A549 (cell line): ENCODE measurements around the gene RPL7A. TPM values are rescaled to one million over a fixed set of nuclear protein-coding genes. Genes with fewer than 3 reads are reported as not detected.

ENCODE experiments used
- ATAC-seq, 2 experiments: fragments of 200-7000 bp in 1 of 2; fragments of >200 bp in 1 of 2; cut with Nextera tagmentation in 1 of 2; cut with Tn5 transposase in 1 of 2; 3 replicates each; pipeline versions ENCODE4 v1.8.0 to v1.9.1; 2018 to 2020; ENCODE audit warnings: mild to moderate bottlenecking in 1 of 2, moderate library complexity in 1 of 2
- CTCF ChIA-PET: fragments of 300-600 bp; sonication (Branson Sonifier 250); formaldehyde crosslinking; extraction: SDS; loops from one replicate; lab custom pipeline; 2021; ENCODE audit warnings: antibody characterized with exemption, inconsistent platforms; lab: Yijun Ruan, JAX
- POLR2A ChIA-PET: fragments of 350-600 bp; formaldehyde crosslinking; extraction: SDS; loops from one replicate; lab custom pipeline; 2021; ENCODE audit warnings: antibody characterized with exemption, inconsistent platforms; lab: Yijun Ruan, JAX
- DNase-seq, 2 experiments: peaks; one replicate each; pipeline versions ENCODE4 v3.0.0 to v3.0.0-alpha.2; 2011 to 2016; ENCODE audit warnings: low read depth in 1 of 2, low spot score in 1 of 2
- FAIRE-seq: peaks from 2 replicates; lab custom pipeline; 2011; peaks lifted over from hg19 to GRCh38; lab: Jason Lieb, UNC
- H3K27ac ChIP-seq, 2 experiments: fragments of >200 bp; sonication (Bioruptor Twin); formaldehyde crosslinking; 3 replicates each; pipeline ENCODE4 v1.5.1; 2016 to 2017
- H3K4me1 ChIP-seq: fragments of >200 bp; sonication (Bioruptor Twin); formaldehyde crosslinking; 3 replicates; pipeline ENCODE4 v1.6.1; 2016
- H3K4me2 ChIP-seq: fragments of >200 bp; sonication (Bioruptor Twin); formaldehyde crosslinking; 3 replicates; pipeline ENCODE4 v1.6.1; 2016
- H3K4me3 ChIP-seq: fragments of >200 bp; sonication (Bioruptor Twin); formaldehyde crosslinking; 3 replicates; pipeline ENCODE4 v1.5.1; 2016
- H3K9me3 ChIP-seq: fragments of >200 bp; sonication (Bioruptor Twin); formaldehyde crosslinking; 3 replicates; pipeline ENCODE4 v1.6.1; 2016
- CHD2 ChIP-seq: fragments of 150-350 bp; IDR thresholded peaks from 2 replicates; pipeline ENCODE4 v1.6.1; 2014; ENCODE audit warnings: low read length; ENCODE audit not compliant: partially characterized antibody
- CHD4 ChIP-seq: fragments of 200-600 bp; sonication (generic); IDR thresholded peaks from 2 replicates; pipeline ENCODE4 v1.6.1; 2016; ENCODE audit warnings: antibody characterized with exemption, mild to moderate bottlenecking, borderline replicate concordance
- EHMT2 ChIP-seq: fragments of 200-600 bp; sonication (generic); IDR thresholded peaks from 2 replicates; pipeline ENCODE4 v1.6.1; 2016; ENCODE audit warnings: antibody characterized with exemption, low read depth, mild to moderate bottlenecking, moderate library complexity
- FOSL2 ChIP-seq, 2 experiments: fragments of 450-650 bp in 1 of 2; fragments of >200 bp in 1 of 2; sonication (Bioruptor Twin) in 1 of 2; formaldehyde crosslinking; IDR thresholded peaks; 2 replicates each; pipeline versions ENCODE4 v1.5.0 to v1.6.1; 2016 to 2020; ENCODE audit warnings: mild to moderate bottlenecking in 1 of 2, moderate library complexity in 1 of 2
- FOXS1 ChIP-seq: fragments of 250-450 bp; sonication (Bioruptor Pico); IDR thresholded peaks from 2 replicates; pipeline ENCODE4 v1.5.0; 2020; ENCODE audit warnings: mild to moderate bottlenecking, moderate library complexity
- HDAC2 ChIP-seq: fragments of 200-600 bp; sonication (generic); IDR thresholded peaks from 2 replicates; pipeline ENCODE4 v1.6.1; 2016
- HEYL ChIP-seq: fragments of 250-450 bp; sonication (Bioruptor Pico); IDR thresholded peaks from 2 replicates; pipeline ENCODE4 v1.8.0; 2021; ENCODE audit warnings: mild to moderate bottlenecking, moderate library complexity
- HOXB13 ChIP-seq: fragments of 250-450 bp; sonication (Bioruptor Pico); IDR thresholded peaks from 2 replicates; pipeline ENCODE4 v1.5.0; 2020; ENCODE audit warnings: low read depth, mild to moderate bottlenecking, moderate library complexity
- JUN ChIP-seq, 2 experiments: fragments of >200 bp; sonication (Bioruptor Twin); formaldehyde crosslinking; IDR thresholded peaks; 2 replicates in 1 of 2; 3 replicates in 1 of 2; pipeline ENCODE4 v1.6.1; 2016 to 2017
- KDM5A ChIP-seq: fragments of 200-600 bp; sonication (generic); IDR thresholded peaks from 2 replicates; pipeline ENCODE4 v1.6.1; 2016; ENCODE audit warnings: antibody characterized with exemption, mild to moderate bottlenecking
- NFE2L2 ChIP-seq: fragments of 150-350 bp; conservative IDR thresholded peaks from 2 replicates; pipeline ENCODE4 v1.6.1; 2014; ENCODE audit warnings: low read length
- NPAS2 ChIP-seq: fragments of 250-450 bp; sonication (Bioruptor Pico); IDR thresholded peaks from 2 replicates; pipeline ENCODE4 v1.8.0; 2022; ENCODE audit warnings: mild to moderate bottlenecking, moderate library complexity, borderline replicate concordance
- PHF8 ChIP-seq: fragments of 200-600 bp; sonication (generic); IDR thresholded peaks from 2 replicates; pipeline ENCODE4 v1.6.1; 2016; ENCODE audit warnings: low read depth, mild to moderate bottlenecking, antibody characterized with exemption, moderate library complexity, borderline replicate concordance
- RARB ChIP-seq: fragments of 250-450 bp; sonication (Bioruptor Pico); IDR thresholded peaks from 2 replicates; pipeline ENCODE4 v1.8.0; 2021; ENCODE audit warnings: mild to moderate bottlenecking, moderate library complexity
- RFX5 ChIP-seq: fragments of 450-650 bp; IDR thresholded peaks from 2 replicates; pipeline ENCODE4 v1.7.1; 2014; ENCODE audit warnings: antibody characterized with exemption, mild to moderate bottlenecking, moderate library complexity
- SREBF2 ChIP-seq: fragments of 450-650 bp; IDR thresholded peaks from 2 replicates; pipeline ENCODE4 v1.6.1; 2014; ENCODE audit warnings: mild to moderate bottlenecking, moderate library complexity
- TFCP2L1 ChIP-seq: fragments of 250-450 bp; sonication (Bioruptor Pico); IDR thresholded peaks from 2 replicates; pipeline ENCODE4 v1.5.0; 2021; ENCODE audit warnings: mild to moderate bottlenecking
- TP53 ChIP-seq: fragments of 250-450 bp; sonication (Bioruptor Pico); IDR thresholded peaks from 2 replicates; pipeline ENCODE4 v1.5.0; 2021; ENCODE audit warnings: mild to moderate bottlenecking, moderate library complexity
- ZNF302 ChIP-seq: fragments of 250-450 bp; sonication (Bioruptor Pico); IDR thresholded peaks from 2 replicates; pipeline ENCODE4 v1.9.0; 2021; ENCODE audit warnings: inconsistent platforms, mild to moderate bottlenecking, moderate library complexity
- WGBS: methylation state at CpG from one replicate; pipeline ENCODE4 v1.1.6; 2017; ENCODE audit errors: missing lambda C conversion rate; 5-methylcytosine and 5-hydroxymethylcytosine counted together
- polyA plus RNA-seq, 4 experiments: library from polyadenylated mRNA; depleted of rRNA in 3 of 4; stranded (reverse); fragments of >200 nt; fragmentation: RNase III in 1 of 4; extraction: RNeasy Plus Mini Kit Qiagen cat#74134 plus additional on column Dnase treatment in 1 of 4; gene quantifications; 2 replicates in 3 of 4; 3 replicates in 1 of 4; pipeline ENCODE4 v1.2.3, GENCODE V29; 2011 to 2017
- TF ChIP-seq, protein P1 (sequence below): fragments of 250-450 bp; sonication (Bioruptor Pico); IDR thresholded peaks from 2 replicates; pipeline ENCODE4 v1.5.0; 2021; ENCODE audit warnings: mild to moderate bottlenecking, moderate library complexity, borderline replicate concordance
- TF ChIP-seq, protein P2 (sequence below): IDR thresholded peaks from 2 replicates; pipeline ENCODE4 v1.6.1; 2012
- TF ChIP-seq, protein P3 (sequence below): fragments of 250-450 bp; sonication (Bioruptor Pico); IDR thresholded peaks from 2 replicates; pipeline ENCODE4 v1.5.0; 2020; ENCODE audit warnings: low read depth, mild to moderate bottlenecking, moderate library complexity
- TF ChIP-seq, protein P4 (sequence below): IDR thresholded peaks from 2 replicates; pipeline ENCODE4 v1.6.1; 2012; ENCODE audit warnings: low read depth, borderline replicate concordance
- TF ChIP-seq, protein P5 (sequence below): fragments of 200-600 bp; sonication (generic); IDR thresholded peaks from 2 replicates; pipeline ENCODE4 v1.6.1; 2016; ENCODE audit warnings: antibody characterized with exemption, mild to moderate bottlenecking, moderate library complexity

The RPL7A gene
- polyA plus RNA-seq, 2 of the 4 experiments (the other 2 are of a cell fraction), result 2,218 to 2,608 TPM

DNA sequence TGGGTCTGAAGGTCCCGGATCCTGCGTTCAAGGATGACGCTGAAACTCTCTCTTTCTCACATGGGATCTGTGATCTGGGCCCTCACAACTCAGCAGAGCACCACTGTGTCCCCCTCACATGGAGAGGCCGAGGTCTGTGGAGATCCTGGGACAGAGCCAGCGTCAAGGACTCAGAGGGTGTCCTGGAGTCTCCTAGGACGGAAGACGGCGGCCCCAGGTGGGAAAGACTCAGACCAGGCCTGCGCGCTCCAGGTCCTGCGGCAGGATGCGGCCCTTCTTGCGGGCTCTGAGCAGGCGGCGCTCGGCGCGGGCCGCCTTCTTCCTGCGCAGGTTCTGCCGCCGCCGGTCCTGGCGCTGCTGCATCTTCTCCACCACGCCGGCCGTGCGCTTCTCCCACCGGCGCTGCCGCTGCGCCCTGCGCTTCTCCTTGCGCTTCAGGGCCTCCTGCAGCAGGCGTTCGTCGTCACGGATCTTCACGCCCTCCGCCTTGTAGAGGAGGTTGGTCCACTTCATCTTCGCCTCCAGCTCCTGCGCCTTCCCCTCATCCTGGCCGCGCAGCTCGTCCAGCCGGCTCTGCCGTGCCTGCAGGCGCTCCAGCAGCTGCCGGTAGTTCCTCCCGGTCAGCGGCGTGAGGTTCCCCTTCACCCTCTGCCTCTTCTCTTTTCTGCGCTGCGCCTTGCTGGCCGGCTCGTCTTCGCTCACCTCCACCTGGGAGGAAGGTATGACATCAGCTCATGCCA is 16.2 kb upstream of the RPL7A start:
- no peak for DNase-seq
- CTCF ChIA-PET, result interaction anchor here (0.9 to 6.5 kb wide), 6 partner anchors 11 to 187 kb away, joined by 3 to 82 read pairs (median 7); no protein-coding TSS in a partner anchor

DNA sequence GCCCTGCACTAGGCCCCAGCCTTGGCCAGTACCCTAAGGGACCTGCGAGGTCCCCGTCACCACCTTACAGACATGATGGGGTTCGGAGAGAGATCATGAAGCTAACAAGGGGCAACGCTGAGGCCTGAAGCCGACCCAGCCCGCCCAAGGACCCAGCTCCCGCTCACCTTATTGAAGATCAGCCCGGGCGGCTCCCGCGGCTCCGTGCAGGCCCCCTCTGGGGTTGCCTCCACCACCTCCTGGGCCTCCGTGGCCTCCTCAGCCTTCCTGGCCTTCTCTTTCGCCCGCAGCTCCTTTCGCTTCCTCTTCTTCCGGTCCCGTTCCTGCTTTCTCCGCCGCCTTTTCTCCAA is 15.7 kb upstream of the RPL7A start:
- H3K4me1 ChIP-seq, result peaks cover 16% of the 10 kb centered on the region
- no peak overlapping the region for H3K4me3 ChIP-seq
- ChIA-PET CTCF (interaction anchor here (0.6 to 6.5 kb wide), 7 partner anchors 10 to 188 kb away, joined by 3 to 82 read pairs (median 7); no protein-coding TSS in a partner anchor), POLR2A (interaction anchor here (1.3 kb wide), 1 partner anchor 16 kb away, joined by 3 read pairs; the partner anchor contains the start of genes MED22 and RPL7A)
- no peak overlapping the region for H3K27ac ChIP-seq
- WGBS, result 95% methylated on average over 18 of the region's 20 CpGs
- TF ChIP-seq KDM5A (no peak), NPAS2 (CRISPR knock-in tag) (no peak), JUN (IDR thresholded peaks at IDR 0.05) (no peak), FOXS1 (no peak), PHF8 (no peak)
- TF ChIP-seq, protein P1, sequence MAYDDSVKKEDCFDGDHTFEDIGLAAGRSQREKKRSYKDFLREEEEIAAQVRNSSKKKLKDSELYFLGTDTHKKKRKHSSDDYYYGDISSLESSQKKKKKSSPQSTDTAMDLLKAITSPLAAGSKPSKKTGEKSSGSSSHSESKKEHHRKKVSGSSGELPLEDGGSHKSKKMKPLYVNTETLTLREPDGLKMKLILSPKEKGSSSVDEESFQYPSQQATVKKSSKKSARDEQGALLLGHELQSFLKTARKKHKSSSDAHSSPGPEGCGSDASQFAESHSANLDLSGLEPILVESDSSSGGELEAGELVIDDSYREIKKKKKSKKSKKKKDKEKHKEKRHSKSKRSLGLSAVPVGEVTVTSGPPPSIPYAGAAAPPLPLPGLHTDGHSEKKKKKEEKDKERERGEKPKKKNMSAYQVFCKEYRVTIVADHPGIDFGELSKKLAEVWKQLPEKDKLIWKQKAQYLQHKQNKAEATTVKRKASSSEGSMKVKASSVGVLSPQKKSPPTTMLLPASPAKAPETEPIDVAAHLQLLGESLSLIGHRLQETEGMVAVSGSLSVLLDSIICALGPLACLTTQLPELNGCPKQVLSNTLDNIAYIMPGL, result no peak
- FAIRE-seq (no peak), DNase-seq (no peak), ATAC-seq (no peak)
- no peaks in the 10 kb centered on the region for H3K9me3 ChIP-seq
- H3K4me2 ChIP-seq, result no peak overlapping the region

More for the DNA sequence above, 16.2 kb upstream of the RPL7A start:
- FAIRE-seq (no peak), ATAC-seq (no peak)
- H3K9me3 ChIP-seq, result no peaks in the 10 kb centered on the region
- POLR2A ChIA-PET, result interaction anchor here (1.3 kb wide), 1 partner anchor 16 kb away, joined by 3 read pairs; the partner anchor contains the start of genes MED22 and RPL7A
- H3K27ac ChIP-seq, result no peak overlapping the region
- H3K4me2 ChIP-seq, result no peak overlapping the region
- H3K4me3 ChIP-seq, result no peak overlapping the region
- 98% methylated on average over 55 of the region's 57 CpGs for WGBS
- no peak for TF ChIP-seq TFCP2L1
- TF ChIP-seq TP53 (CRISPR knock-in tag), result no peak
- TF ChIP-seq HEYL, result no peak
- no peak for TF ChIP-seq SREBF2
- TF ChIP-seq, protein P2, sequence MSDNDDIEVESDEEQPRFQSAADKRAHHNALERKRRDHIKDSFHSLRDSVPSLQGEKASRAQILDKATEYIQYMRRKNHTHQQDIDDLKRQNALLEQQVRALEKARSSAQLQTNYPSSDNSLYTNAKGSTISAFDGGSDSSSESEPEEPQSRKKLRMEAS, result no peak
- no peak for TF ChIP-seq FOSL2 (IDR thresholded peaks at IDR 0.05)
- no peak for TF ChIP-seq FOSL2 (CRISPR knock-in tag; IDR thresholded peaks at IDR 0.05)
- TF ChIP-seq ZNF302 (CRISPR knock-in tag), result no peak
- TF ChIP-seq HOXB13 (CRISPR knock-in tag), result no peak
- TF ChIP-seq EHMT2, result no peak
- TF ChIP-seq RFX5, result no peak
- TF ChIP-seq CHD2, result no peak
- TF ChIP-seq, protein P3, sequence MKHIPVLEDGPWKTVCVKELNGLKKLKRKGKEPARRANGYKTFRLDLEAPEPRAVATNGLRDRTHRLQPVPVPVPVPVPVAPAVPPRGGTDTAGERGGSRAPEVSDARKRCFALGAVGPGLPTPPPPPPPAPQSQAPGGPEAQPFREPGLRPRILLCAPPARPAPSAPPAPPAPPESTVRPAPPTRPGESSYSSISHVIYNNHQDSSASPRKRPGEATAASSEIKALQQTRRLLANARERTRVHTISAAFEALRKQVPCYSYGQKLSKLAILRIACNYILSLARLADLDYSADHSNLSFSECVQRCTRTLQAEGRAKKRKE (CRISPR knock-in tag), result no peak
- no peak for TF ChIP-seq NFE2L2
- H3K4me1 ChIP-seq, result peaks cover 16% of the 10 kb centered on the region

DNA sequence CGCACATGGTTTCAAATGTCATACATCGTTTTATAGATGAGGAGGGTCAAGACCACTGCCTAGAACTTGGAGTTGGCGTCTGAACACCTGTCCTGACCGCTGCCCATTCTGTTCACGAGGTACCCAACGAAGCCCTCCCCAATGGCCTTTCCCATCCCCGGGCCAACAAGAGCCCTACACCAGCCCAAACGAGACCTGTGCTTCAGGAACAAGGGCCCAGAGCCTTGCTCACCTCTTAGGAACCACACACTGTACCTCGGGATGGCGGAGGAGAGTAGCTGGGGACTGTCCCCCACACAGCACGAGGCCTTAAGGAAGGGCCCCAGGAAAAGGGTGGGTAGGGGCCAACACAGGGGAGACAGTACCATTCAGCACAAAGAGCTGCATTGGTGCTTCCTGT is 15.0 kb upstream of the RPL7A start:
- WGBS, result 92% methylated on average over 11 of the region's 11 CpGs

More for the DNA sequence above, 15.0 kb upstream of the RPL7A start:
- no peaks in the 10 kb centered on the region for H3K9me3 ChIP-seq
- no peak overlapping the region for H3K4me2 ChIP-seq
- CTCF ChIA-PET, result interaction anchor here (0.6 to 6.5 kb wide), 5 partner anchors 9 to 152 kb away, joined by 3 to 82 read pairs (median 7); no protein-coding TSS in a partner anchor
- H3K27ac ChIP-seq, result no peak overlapping the region
- H3K4me3 ChIP-seq, result no peak overlapping the region
- no peak for ATAC-seq
- no peak for FAIRE-seq
- peaks cover 16% of the 10 kb centered on the region for H3K4me1 ChIP-seq
- no peak for DNase-seq
- no peak for TF ChIP-seq TP53 (CRISPR knock-in tag)
- TF ChIP-seq, protein P4, sequence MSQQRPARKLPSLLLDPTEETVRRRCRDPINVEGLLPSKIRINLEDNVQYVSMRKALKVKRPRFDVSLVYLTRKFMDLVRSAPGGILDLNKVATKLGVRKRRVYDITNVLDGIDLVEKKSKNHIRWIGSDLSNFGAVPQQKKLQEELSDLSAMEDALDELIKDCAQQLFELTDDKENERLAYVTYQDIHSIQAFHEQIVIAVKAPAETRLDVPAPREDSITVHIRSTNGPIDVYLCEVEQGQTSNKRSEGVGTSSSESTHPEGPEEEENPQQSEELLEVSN, result no peak
- no peak for TF ChIP-seq RARB (CRISPR knock-in tag)
- TF ChIP-seq HDAC2, result no peak
- TF ChIP-seq, protein P5, sequence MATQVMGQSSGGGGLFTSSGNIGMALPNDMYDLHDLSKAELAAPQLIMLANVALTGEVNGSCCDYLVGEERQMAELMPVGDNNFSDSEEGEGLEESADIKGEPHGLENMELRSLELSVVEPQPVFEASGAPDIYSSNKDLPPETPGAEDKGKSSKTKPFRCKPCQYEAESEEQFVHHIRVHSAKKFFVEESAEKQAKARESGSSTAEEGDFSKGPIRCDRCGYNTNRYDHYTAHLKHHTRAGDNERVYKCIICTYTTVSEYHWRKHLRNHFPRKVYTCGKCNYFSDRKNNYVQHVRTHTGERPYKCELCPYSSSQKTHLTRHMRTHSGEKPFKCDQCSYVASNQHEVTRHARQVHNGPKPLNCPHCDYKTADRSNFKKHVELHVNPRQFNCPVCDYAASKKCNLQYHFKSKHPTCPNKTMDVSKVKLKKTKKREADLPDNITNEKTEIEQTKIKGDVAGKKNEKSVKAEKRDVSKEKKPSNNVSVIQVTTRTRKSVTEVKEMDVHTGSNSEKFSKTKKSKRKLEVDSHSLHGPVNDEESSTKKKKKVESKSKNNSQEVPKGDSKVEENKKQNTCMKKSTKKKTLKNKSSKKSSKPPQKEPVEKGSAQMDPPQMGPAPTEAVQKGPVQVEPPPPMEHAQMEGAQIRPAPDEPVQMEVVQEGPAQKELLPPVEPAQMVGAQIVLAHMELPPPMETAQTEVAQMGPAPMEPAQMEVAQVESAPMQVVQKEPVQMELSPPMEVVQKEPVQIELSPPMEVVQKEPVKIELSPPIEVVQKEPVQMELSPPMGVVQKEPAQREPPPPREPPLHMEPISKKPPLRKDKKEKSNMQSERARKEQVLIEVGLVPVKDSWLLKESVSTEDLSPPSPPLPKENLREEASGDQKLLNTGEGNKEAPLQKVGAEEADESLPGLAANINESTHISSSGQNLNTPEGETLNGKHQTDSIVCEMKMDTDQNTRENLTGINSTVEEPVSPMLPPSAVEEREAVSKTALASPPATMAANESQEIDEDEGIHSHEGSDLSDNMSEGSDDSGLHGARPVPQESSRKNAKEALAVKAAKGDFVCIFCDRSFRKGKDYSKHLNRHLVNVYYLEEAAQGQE, result no peak
- no peak for TF ChIP-seq CHD4
- POLR2A ChIA-PET, result no interaction called here
